Endometrium (tissue), 2 donors: Measurements from ENCODE around the gene FAM228B.

ENCODE experiments used
- FAIRE-seq: peaks from 2 replicates; lab custom pipeline; 2012; peaks lifted over from hg19 to GRCh38; lab: Jason Lieb, UNC
- donor health status: control.
- donor health status: control.

Gene FAM228B

GRCh38 chr2:24205131-24205530 lies 81.9 kb downstream of the FAM228B start:
- no peak for FAIRE-seq

- FAIRE-seq, result no peak
Observed at GRCh38 chr2:24206242-24206641, 83.0 kb downstream of the FAM228B start.

GRCh38 chr2:24206714-24207113 lies 83.4 kb downstream of the FAM228B start:
- no peak for FAIRE-seq

GRCh38 chr2:24207359-24207758 lies 84.1 kb downstream of the FAM228B start:
- no peak for FAIRE-seq

GRCh38 chr2:24208490-24208889 lies 85.2 kb downstream of the FAM228B start:
- FAIRE-seq, result no peak

GRCh38 chr2:24209389-24210105 lies 86.3 kb downstream of the FAM228B start:
- no peak for FAIRE-seq

- FAIRE-seq, result no peak
Observed at GRCh38 chr2:24210106-24210455, 86.8 kb downstream of the FAM228B start.

GRCh38 chr2:24210723-24211122 lies 87.5 kb downstream of the FAM228B start:
- no peak for FAIRE-seq

- FAIRE-seq, result no peak
Observed at GRCh38 chr2:24211408-24211807, 88.1 kb downstream of the FAM228B start.

- FAIRE-seq, result no peak
Observed at GRCh38 chr2:24214880-24215279, 91.6 kb downstream of the FAM228B start.
